ENCODE data around the gene AGK. TPM values are rescaled to one million over a fixed set of nuclear protein-coding genes. Genes with fewer than 3 reads are reported as not detected.

The AGK gene
- total and polyA plus RNA-seq, 4 donors: 13.7 to 39.1 (median 20.9) TPM

DNA sequence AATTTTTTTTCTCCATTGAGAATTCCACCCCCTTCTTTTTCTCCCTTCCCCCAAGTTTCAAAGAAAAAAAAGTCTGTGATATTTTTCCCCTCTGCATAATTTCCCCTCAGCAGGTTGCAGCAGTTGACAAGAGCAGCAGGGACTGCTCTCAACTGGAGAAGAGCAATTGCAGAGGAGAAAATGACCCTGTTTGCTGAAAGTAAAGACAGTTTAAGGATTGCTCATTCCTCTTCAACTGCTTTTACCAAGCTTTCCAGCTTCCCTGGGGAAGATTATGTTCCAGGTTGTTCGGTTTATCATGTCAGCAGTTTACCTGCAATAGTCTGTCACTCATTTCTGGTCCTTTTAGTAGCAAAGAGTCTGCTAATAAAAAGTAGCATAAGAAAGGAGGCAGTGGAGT is 16.2 kb downstream of the AGK start:
- Histone ChIP-seq H3K9ac (ENCODE audit: insufficient read depth in 1 of 2, low read length in 2 of 2) (no peak overlapping the region), H3K4me3 (no peak overlapping the region), H3K9me3 (ENCODE audit: control insufficient read depth in 4 of 4, insufficient read depth in 3 of 4, low read length in 3 of 4) (no peaks in the 10 kb centered on the region), H3K27me3 (ENCODE audit: control insufficient read depth in 3 of 3, insufficient read depth in 3 of 3, low read length in 2 of 3) (no peaks in the 10 kb centered on the region), H3K36me3 (ENCODE audit: control insufficient read depth in 4 of 4, insufficient read depth in 4 of 4, low read length in 4 of 4) (peaks cover 0 to 17% (median 10%) of the 10 kb centered on the region in 4 donors), H3K27ac (ENCODE audit: low read depth in 1 of 2, low read length in 1 of 2) (peak overlapping the region in 1 of 2 donors; percentile 23), H3K4me1 (ENCODE audit: control insufficient read depth in 5 of 5, insufficient read depth in 5 of 5, low read length in 5 of 5) (peaks cover 0 to 8% (median 0%) of the 10 kb centered on the region in 5 donors)
- ATAC-seq (ENCODE audit: insufficient read depth, low FRiP score): no peak
- TF ChIP-seq, protein P1, sequence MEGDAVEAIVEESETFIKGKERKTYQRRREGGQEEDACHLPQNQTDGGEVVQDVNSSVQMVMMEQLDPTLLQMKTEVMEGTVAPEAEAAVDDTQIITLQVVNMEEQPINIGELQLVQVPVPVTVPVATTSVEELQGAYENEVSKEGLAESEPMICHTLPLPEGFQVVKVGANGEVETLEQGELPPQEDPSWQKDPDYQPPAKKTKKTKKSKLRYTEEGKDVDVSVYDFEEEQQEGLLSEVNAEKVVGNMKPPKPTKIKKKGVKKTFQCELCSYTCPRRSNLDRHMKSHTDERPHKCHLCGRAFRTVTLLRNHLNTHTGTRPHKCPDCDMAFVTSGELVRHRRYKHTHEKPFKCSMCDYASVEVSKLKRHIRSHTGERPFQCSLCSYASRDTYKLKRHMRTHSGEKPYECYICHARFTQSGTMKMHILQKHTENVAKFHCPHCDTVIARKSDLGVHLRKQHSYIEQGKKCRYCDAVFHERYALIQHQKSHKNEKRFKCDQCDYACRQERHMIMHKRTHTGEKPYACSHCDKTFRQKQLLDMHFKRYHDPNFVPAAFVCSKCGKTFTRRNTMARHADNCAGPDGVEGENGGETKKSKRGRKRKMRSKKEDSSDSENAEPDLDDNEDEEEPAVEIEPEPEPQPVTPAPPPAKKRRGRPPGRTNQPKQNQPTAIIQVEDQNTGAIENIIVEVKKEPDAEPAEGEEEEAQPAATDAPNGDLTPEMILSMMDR (IDR thresholded peaks at IDR 0.05; ENCODE audit: control extremely low read depth, extremely low read depth): no peak
- 97 to 99% methylated on average over 1 of the region's 1 CpG for WGBS, 2 donors
- no peak for DNase-seq

- no peak overlapping the region for H3K27ac ChIP-seq (ENCODE audit: low read depth in 1 of 2, low read length in 1 of 2)
- TF ChIP-seq, protein P1 (IDR thresholded peaks at IDR 0.05; ENCODE audit: control extremely low read depth, extremely low read depth): no peak
- no peak for DNase-seq
- H3K4me3 ChIP-seq: no peak overlapping the region
- ATAC-seq (ENCODE audit: insufficient read depth, low FRiP score): no peak
- H3K9ac ChIP-seq (ENCODE audit: insufficient read depth in 1 of 2, low read length in 2 of 2): no peak overlapping the region
- WGBS, 2 donors: 95 to 98% methylated on average over 4 of the region's 4 CpGs
- H3K9me3 ChIP-seq (ENCODE audit: control insufficient read depth in 4 of 4, insufficient read depth in 3 of 4, low read length in 3 of 4): no peaks in the 10 kb centered on the region
- H3K27me3 ChIP-seq (ENCODE audit: control insufficient read depth in 3 of 3, insufficient read depth in 3 of 3, low read length in 2 of 3): no peaks in the 10 kb centered on the region
- peaks cover 0 to 11% (median 0%) of the 10 kb centered on the region in 5 donors for H3K4me1 ChIP-seq (ENCODE audit: control insufficient read depth in 5 of 5, insufficient read depth in 5 of 5, low read length in 5 of 5)
- peaks cover 0 to 17% (median 10%) of the 10 kb centered on the region in 4 donors for H3K36me3 ChIP-seq (ENCODE audit: control insufficient read depth in 4 of 4, insufficient read depth in 4 of 4, low read length in 4 of 4)
Observed at GRCh38 chr7:141568227-141568626, 17.0 kb downstream of the AGK start.

GRCh38 chr7:141571059-141571458 is 19.8 kb downstream of the AGK start:
- 91 to 97% methylated on average over 1 of the region's 1 CpG for WGBS, 2 donors
- peaks cover 0 to under 1% (median 0%) of the 10 kb centered on the region in 4 donors for H3K9me3 ChIP-seq (ENCODE audit: control insufficient read depth in 4 of 4, insufficient read depth in 3 of 4, low read length in 3 of 4)

More at GRCh38 chr7:141571059-141571458, 19.8 kb downstream of the AGK start:
- no peak for DNase-seq
- TF ChIP-seq, protein P1 (IDR thresholded peaks at IDR 0.05; ENCODE audit: control extremely low read depth, extremely low read depth): no peak
- Histone ChIP-seq H3K4me1 (ENCODE audit: control insufficient read depth in 5 of 5, insufficient read depth in 5 of 5, low read length in 5 of 5) (peaks cover 0 to 14% (median 0%) of the 10 kb centered on the region in 5 donors), H3K36me3 (ENCODE audit: control insufficient read depth in 4 of 4, insufficient read depth in 4 of 4, low read length in 4 of 4) (peaks cover 0 to 11% (median 5%) of the 10 kb centered on the region in 4 donors), H3K9ac (ENCODE audit: insufficient read depth in 1 of 2, low read length in 2 of 2) (no peak overlapping the region), H3K27me3 (ENCODE audit: control insufficient read depth in 3 of 3, insufficient read depth in 3 of 3, low read length in 2 of 3) (no peaks in the 10 kb centered on the region), H3K27ac (ENCODE audit: low read depth in 1 of 2, low read length in 1 of 2) (no peak overlapping the region), H3K4me3 (no peak overlapping the region)
- no peak for ATAC-seq (ENCODE audit: insufficient read depth, low FRiP score)

All from lung (tissue), 12 donors.